Measurements from ENCODE around the gene CABP1. TPM values are rescaled to one million over a fixed set of nuclear protein-coding genes. Genes with fewer than 3 reads are reported as not detected.

The CABP1 gene
- total and polyA plus RNA-seq, 2 of the 13 experiments (the other 11 are each of a cell fraction or from before 2014, with no cell fraction given), result not detected

DNA sequence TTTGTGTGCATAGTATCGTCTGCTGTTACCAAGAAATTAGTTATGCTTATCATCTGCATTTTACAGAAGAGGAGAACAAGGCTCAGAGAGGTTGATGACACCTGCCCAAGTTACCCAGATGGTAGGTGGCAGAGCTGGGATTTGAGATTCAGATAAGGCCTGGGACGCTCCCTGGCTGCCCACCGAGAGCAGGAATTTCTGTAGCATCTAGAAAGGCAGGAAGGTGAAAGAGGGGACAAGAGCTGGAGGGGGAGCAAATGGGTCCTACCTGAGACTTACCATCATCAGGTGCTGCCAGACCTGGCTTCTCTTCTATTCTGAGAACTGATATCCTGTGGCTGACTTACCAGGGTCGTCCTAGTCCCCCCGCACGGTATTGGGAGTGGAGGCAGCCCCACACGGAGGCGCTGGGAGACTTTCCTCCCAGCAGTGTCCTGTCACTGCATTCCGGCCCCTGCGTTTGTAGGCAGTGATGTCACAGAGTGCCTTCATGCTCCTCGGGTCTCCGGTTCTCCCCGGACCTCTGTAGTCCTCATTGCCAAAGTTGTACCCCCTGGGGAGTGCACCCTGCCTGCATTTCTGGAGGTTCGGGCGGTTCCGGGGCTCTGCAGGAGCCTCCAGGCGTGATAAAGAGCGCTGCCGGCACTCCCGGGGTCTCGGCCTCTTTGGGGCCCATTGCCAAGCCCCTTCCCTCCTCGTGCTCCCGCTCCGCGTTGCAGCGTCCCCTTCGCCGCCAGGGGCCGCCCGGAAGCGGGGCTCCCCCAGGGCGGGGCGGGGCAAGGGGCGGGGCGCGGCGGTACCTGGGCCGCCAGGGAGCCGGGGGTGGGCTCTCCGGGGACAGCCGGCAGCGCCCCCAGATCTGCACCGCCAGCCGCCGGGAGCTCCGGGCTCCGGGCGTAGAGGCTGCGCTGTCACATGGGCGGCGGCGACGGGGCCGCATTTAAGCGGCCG lies at the start of gene CABP1 (continued):
- TF ChIP-seq KIAA2018 (CRISPR knock-in tag; IDR thresholded peaks at IDR 0.05; ENCODE audit: borderline replicate concordance), result no peak
- TF ChIP-seq, protein P1, sequence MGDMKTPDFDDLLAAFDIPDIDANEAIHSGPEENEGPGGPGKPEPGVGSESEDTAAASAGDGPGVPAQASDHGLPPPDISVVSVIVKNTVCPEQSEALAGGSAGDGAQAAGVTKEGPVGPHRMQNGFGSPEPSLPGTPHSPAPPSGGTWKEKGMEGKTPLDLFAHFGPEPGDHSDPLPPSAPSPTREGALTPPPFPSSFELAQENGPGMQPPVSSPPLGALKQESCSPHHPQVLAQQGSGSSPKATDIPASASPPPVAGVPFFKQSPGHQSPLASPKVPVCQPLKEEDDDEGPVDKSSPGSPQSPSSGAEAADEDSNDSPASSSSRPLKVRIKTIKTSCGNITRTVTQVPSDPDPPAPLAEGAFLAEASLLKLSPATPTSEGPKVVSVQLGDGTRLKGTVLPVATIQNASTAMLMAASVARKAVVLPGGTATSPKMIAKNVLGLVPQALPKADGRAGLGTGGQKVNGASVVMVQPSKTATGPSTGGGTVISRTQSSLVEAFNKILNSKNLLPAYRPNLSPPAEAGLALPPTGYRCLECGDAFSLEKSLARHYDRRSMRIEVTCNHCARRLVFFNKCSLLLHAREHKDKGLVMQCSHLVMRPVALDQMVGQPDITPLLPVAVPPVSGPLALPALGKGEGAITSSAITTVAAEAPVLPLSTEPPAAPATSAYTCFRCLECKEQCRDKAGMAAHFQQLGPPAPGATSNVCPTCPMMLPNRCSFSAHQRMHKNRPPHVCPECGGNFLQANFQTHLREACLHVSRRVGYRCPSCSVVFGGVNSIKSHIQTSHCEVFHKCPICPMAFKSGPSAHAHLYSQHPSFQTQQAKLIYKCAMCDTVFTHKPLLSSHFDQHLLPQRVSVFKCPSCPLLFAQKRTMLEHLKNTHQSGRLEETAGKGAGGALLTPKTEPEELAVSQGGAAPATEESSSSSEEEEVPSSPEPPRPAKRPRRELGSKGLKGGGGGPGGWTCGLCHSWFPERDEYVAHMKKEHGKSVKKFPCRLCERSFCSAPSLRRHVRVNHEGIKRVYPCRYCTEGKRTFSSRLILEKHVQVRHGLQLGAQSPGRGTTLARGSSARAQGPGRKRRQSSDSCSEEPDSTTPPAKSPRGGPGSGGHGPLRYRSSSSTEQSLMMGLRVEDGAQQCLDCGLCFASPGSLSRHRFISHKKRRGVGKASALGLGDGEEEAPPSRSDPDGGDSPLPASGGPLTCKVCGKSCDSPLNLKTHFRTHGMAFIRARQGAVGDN (CRISPR knock-in tag; IDR thresholded peaks at IDR 0.05), result peak; percentile 56
- 0 out of 2 replicates have a peak, but pooled peaks have one; percentile 2 for TF ChIP-seq CREB1 (IDR thresholded peaks at IDR 0.05)
- no peak for TF ChIP-seq CREB1 (CRISPR knock-in tag; IDR thresholded peaks at IDR 0.05)
- no peak for TF ChIP-seq THYN1 (CRISPR knock-in tag; IDR thresholded peaks at IDR 0.05; ENCODE audit: borderline replicate concordance, low read depth)
- no peak for TF ChIP-seq CEBPB (IDR thresholded peaks at IDR 0.05; ENCODE audit: borderline replicate concordance, low read depth, low read length)
- TF ChIP-seq ZNF607 (CRISPR knock-in tag; IDR thresholded peaks at IDR 0.05; ENCODE audit: borderline replicate concordance), result no peak
- TF ChIP-seq TFDP1 (CRISPR knock-in tag; IDR thresholded peaks at IDR 0.05; ENCODE audit: borderline replicate concordance), result peak; percentile 62; the same call in 1 of the 2 replicates
